ENCODE measurements around the gene PIM1.

PIM1 gene

GRCh38 chr6:37206622-37207021 lies 36.7 kb downstream of the PIM1 start:
- Histone ChIP-seq H4K20me1 (no peaks in the 10 kb centered on the region), H3K27me3 (no peaks in the 10 kb centered on the region), H3K9ac (no peak overlapping the region), H3K4me1 (peaks cover 32% of the 10 kb centered on the region), H3K4me2 (no peak overlapping the region), H3K27ac (no peak overlapping the region), H3K9me3 (no peaks in the 10 kb centered on the region), H3K4me3 (no peak overlapping the region), H3K36me3 (no peaks in the 10 kb centered on the region)
- no peak for TF ChIP-seq Cebpa-rat (IDR thresholded peaks at IDR 0.05)

DNA sequence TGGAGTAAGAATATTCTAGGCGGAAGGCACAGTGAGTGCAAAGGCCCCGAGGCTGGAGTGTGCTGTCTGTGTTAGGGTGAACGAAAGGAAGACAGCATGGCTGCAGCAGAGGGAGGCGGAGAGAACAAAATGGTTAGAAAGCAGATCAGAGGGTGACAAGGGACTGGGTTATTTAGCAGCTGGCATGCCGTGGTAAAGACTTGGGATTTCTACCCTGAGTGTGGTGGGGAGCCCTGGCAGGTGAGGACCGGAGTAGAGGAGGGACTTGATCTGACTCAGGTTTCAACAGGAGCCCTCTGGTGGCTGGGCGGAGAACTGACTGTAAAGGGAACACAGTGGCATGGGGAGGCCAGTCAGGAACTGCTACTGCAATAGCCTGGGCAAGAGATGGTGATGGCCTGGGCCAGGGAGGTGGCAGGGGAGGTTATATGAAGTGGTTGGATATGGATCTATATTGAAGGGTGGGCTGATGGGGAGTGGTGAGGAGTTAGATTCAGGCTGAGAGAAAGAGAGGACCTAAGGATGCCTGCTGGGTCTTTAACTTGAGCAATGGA lies 38.0 kb downstream of the PIM1 start:
- no peak overlapping the region for H3K9ac ChIP-seq
- no peak overlapping the region for H3K27ac ChIP-seq
- H3K9me3 ChIP-seq, result no peaks in the 10 kb centered on the region
- no peak for TF ChIP-seq Cebpa-rat (IDR thresholded peaks at IDR 0.05)
- H3K4me2 ChIP-seq, result no peak overlapping the region
- no peaks in the 10 kb centered on the region for H4K20me1 ChIP-seq
- H3K36me3 ChIP-seq, result no peaks in the 10 kb centered on the region
- H3K27me3 ChIP-seq, result no peaks in the 10 kb centered on the region
- peaks cover 18% of the 10 kb centered on the region for H3K4me1 ChIP-seq
- no peak overlapping the region for H3K4me3 ChIP-seq

DNA sequence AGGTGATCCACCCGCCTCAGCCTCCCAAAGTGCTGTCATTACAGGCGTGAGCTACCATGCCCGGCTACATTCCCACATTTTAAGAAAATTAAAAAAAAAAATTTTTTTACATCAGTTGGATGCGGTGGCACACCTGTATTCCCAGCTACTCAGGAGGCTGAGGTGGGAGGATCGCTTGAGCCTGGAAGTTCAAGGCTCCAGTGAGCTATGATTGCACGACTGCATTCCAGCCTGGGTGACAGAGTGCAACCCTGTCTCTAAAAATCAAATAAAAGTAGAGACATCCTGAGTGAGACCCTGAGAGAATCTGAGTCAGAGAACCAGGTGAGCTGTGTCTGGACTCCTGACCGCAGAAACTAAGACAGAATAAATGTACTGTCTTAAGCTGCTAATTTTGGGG lies 38.8 kb downstream of the PIM1 start:
- no peak overlapping the region for H3K4me2 ChIP-seq
- no peak overlapping the region for H3K9ac ChIP-seq
- H3K36me3 ChIP-seq, result no peaks in the 10 kb centered on the region
- no peaks in the 10 kb centered on the region for H4K20me1 ChIP-seq
- H3K27ac ChIP-seq, result no peak overlapping the region
- no peaks in the 10 kb centered on the region for H3K27me3 ChIP-seq
- H3K9me3 ChIP-seq, result no peaks in the 10 kb centered on the region
- no peak overlapping the region for H3K4me3 ChIP-seq
- H3K4me1 ChIP-seq, result peaks cover 12% of the 10 kb centered on the region
- TF ChIP-seq Cebpa-rat (IDR thresholded peaks at IDR 0.05), result no peak

- Histone ChIP-seq H3K27ac (0 out of 2 replicates have a peak overlapping the region, but pooled peaks have one; percentile 6), H4K20me1 (no peaks in the 10 kb centered on the region), H3K9me3 (no peaks in the 10 kb centered on the region), H3K4me2 (no peak overlapping the region), H3K36me3 (no peaks in the 10 kb centered on the region), H3K4me3 (no peak overlapping the region), H3K27me3 (no peaks in the 10 kb centered on the region), H3K9ac (no peak overlapping the region), H3K4me1 (peaks cover 12% of the 10 kb centered on the region)
- TF ChIP-seq Cebpa-rat (IDR thresholded peaks at IDR 0.05), result no peak
These were observed 39.7 kb downstream of the PIM1 start for GRCh38 chr6:37209461-37210205.

DNA sequence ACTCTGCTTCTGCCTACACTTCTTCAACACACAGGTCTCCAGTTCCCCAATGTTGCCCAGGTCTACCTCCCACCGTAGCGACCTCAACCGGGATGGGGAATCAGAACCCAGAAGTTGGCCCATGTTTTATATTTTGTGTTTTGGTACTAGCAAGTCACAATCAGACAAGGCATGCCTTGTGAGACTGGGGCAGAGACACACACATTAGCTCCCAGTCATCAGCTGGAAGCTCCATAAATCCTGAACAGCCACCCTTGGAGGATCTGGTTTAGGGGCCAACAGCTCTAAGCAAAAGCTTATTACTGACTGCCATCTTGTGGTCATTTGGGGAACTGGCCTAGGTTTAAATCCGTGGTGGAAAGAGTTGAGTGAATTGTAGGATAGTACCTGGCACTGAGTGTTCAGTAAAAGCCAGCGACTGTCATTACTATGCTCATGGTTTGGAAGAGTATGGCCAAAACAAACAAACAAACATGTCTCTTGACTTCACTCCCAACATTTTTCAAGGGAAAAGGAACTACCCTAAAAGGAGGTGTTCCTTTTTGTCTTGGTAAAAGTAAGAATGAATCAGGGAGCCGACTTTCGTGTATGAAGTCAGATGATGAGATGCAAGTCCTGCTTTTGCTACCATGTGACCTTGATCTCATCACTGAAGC lies 40.5 kb downstream of the PIM1 start:
- H4K20me1 ChIP-seq, result no peaks in the 10 kb centered on the region
- no peak overlapping the region for H3K4me2 ChIP-seq
- H3K27me3 ChIP-seq, result no peaks in the 10 kb centered on the region
- H3K27ac ChIP-seq, result no peak overlapping the region
- TF ChIP-seq Cebpa-rat (IDR thresholded peaks at IDR 0.05), result no peak
- peaks cover 6% of the 10 kb centered on the region for H3K4me1 ChIP-seq
- H3K9ac ChIP-seq, result no peak overlapping the region
- H3K4me3 ChIP-seq, result no peak overlapping the region
- no peaks in the 10 kb centered on the region for H3K9me3 ChIP-seq
- no peaks in the 10 kb centered on the region for H3K36me3 ChIP-seq

- H3K9ac ChIP-seq, result no peak overlapping the region
- TF ChIP-seq Cebpa-rat (IDR thresholded peaks at IDR 0.05), result no peak
- no peaks in the 10 kb centered on the region for H3K27me3 ChIP-seq
- no peaks in the 10 kb centered on the region for H4K20me1 ChIP-seq
- no peaks in the 10 kb centered on the region for H3K36me3 ChIP-seq
- H3K4me3 ChIP-seq, result no peak overlapping the region
- no peaks in the 10 kb centered on the region for H3K9me3 ChIP-seq
- no peak overlapping the region for H3K27ac ChIP-seq
- no peak overlapping the region for H3K4me2 ChIP-seq
- no peaks in the 10 kb centered on the region for H3K4me1 ChIP-seq
These were observed 42.3 kb downstream of the PIM1 start for GRCh38 chr6:37212268-37212667.

DNA sequence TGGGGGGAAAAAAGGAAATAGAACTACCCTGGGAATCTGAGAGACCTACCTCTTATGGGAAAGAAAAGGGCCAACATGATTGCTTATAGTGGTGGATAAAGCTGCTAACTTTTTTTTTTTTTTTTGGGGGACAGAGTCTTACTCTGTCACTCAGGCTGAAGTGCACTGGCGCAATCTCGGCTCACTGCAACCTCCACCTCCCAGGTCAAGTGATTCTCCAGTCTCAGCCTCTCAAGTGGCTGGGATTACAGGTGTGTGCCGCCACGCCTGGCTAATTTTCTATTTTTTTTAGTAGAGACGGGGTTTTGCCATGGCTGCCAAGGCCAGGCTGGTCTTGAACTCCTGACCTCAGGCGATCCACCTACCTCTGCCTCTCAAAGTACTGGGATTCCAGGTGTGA lies 48.1 kb downstream of the PIM1 start:
- no peaks in the 10 kb centered on the region for H4K20me1 ChIP-seq
- H3K9ac ChIP-seq, result no peak overlapping the region
- H3K4me1 ChIP-seq, result peaks cover 13% of the 10 kb centered on the region
- H3K9me3 ChIP-seq, result no peaks in the 10 kb centered on the region
- H3K27me3 ChIP-seq, result no peaks in the 10 kb centered on the region
- TF ChIP-seq Cebpa-rat (IDR thresholded peaks at IDR 0.05), result no peak
- H3K27ac ChIP-seq, result no peak overlapping the region
- no peak overlapping the region for H3K4me2 ChIP-seq
- H3K4me3 ChIP-seq, result no peak overlapping the region
- H3K36me3 ChIP-seq, result no peaks in the 10 kb centered on the region

GRCh38 chr6:37218511-37218910 lies 48.6 kb downstream of the PIM1 start:
- H3K9ac ChIP-seq, result no peak overlapping the region
- H3K4me3 ChIP-seq, result no peak overlapping the region
- no peaks in the 10 kb centered on the region for H3K9me3 ChIP-seq
- no peak for TF ChIP-seq Cebpa-rat (IDR thresholded peaks at IDR 0.05)
- H3K27me3 ChIP-seq, result no peaks in the 10 kb centered on the region
- no peak overlapping the region for H3K4me2 ChIP-seq
- no peaks in the 10 kb centered on the region for H4K20me1 ChIP-seq
- peaks cover 17% of the 10 kb centered on the region for H3K4me1 ChIP-seq
- H3K36me3 ChIP-seq, result no peaks in the 10 kb centered on the region
- no peak overlapping the region for H3K27ac ChIP-seq

DNA sequence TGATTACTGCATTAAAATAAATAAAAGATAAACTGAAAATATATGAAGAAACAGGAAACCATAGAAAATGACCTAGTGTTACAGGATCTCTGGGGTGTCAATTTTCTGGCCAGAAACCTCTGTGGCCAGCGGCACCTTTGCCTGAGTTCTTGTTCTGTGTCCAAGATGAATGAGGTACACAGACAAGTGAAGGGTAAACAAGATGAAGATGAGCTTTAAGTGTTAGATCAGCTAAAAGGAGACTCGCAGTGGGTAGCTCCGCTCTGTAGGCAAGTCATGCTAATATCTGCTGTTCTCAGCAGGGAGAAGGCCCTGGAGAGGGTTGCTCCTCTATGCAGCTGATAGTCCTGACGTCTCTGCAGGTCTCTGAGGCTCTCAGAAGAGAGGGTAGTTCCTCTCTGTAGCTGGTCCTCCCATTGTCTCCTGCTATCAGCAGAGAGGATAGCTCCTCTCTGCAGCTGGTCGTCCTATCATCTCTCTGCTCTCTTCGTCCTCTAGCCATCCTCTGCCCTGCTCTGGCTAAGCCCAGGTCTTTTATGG lies 51.7 kb downstream of the PIM1 start:
- Histone ChIP-seq H3K4me2 (peak overlapping the region; percentile 72), H3K27ac (no peak overlapping the region), H4K20me1 (no peaks in the 10 kb centered on the region), H3K4me3 (peak overlapping the region; percentile 70), H3K4me1 (peaks cover 18% of the 10 kb centered on the region), H3K36me3 (no peaks in the 10 kb centered on the region), H3K9ac (no peak overlapping the region), H3K9me3 (no peaks in the 10 kb centered on the region), H3K27me3 (no peaks in the 10 kb centered on the region)
- no peak for TF ChIP-seq Cebpa-rat (IDR thresholded peaks at IDR 0.05)
